Heart left ventricle (tissue), 16 donors: ENCODE data around the gene NDUFAF7. TPM values are rescaled to one million over a fixed set of nuclear protein-coding genes. Genes with fewer than 3 reads are reported as not detected.

Source experiments
- ATAC-seq, 4 donors: fragments of 200-7000 bp; cut with Tn5 transposase; one replicate each; pipeline ENCODE4 v1.9.1; 2020 to 2022; ENCODE audit warnings: moderate library complexity in 4 of 4, mild to moderate bottlenecking in 3 of 4, moderate number of reproducible peaks in 1 of 4
- DNase-seq, 5 donors: peaks; one replicate each; pipeline ENCODE4 v3.0.0-alpha.2; 2020
- H3K27ac ChIP-seq, 12 donors: fragments of 200-600 bp; sonication (generic) in 4 of 12; one replicate each; pipeline versions ENCODE4 v1.5.0 to v1.8.0; 2016 to 2022; ENCODE audit warnings: mild to moderate bottlenecking in 2 of 12
- H3K27me3 ChIP-seq, 9 donors: fragments of 200-600 bp; sonication (generic) in 2 of 9; one replicate each; pipeline versions ENCODE4 v1.5.1 to v1.8.0; 2016 to 2022; ENCODE audit warnings: mild to moderate bottlenecking in 3 of 9
- H3K36me3 ChIP-seq, 9 donors: fragments of 200-600 bp; sonication (generic) in 2 of 9; one replicate each; pipeline versions ENCODE4 v1.5.0 to v1.8.0; 2018 to 2022; ENCODE audit warnings: mild to moderate bottlenecking in 2 of 9
- H3K4me1 ChIP-seq, 12 donors: fragments of 200-600 bp; sonication (generic) in 4 of 12; one replicate each; pipeline versions ENCODE4 v1.5.0 to v1.8.0; 2016 to 2022; ENCODE audit warnings: mild to moderate bottlenecking in 3 of 12
- H3K4me3 ChIP-seq, 12 donors: fragments of 200-600 bp; sonication (generic) in 4 of 12; one replicate each; pipeline versions ENCODE4 v1.5.0 to v1.8.0; 2017 to 2022; ENCODE audit warnings: mild to moderate bottlenecking in 9 of 12, moderate library complexity in 4 of 12
- H3K9me3 ChIP-seq, 12 donors: fragments of 200-600 bp; sonication (generic) in 4 of 12; one replicate each; pipeline versions ENCODE4 v1.5.0 to v1.8.0; 2016 to 2022; ENCODE audit warnings: mild to moderate bottlenecking in 1 of 12
- POLR2A ChIP-seq, 2 donors: fragments of 450-650 bp; IDR thresholded peaks; one replicate each; pipeline ENCODE4 v1.6.1; 2017; ENCODE audit warnings: antibody characterized with exemption in 2 of 2, mild to moderate bottlenecking in 2 of 2, moderate library complexity in 2 of 2
- WGBS, 4 donors: extraction: QIAGEN DNeasy Blood & Tissue Kit in 2 of 4; methylation state at CpG; one replicate each; pipeline versions ENCODE4 v1.1.5 to v1.1.7; 2013 to 2018; 5-methylcytosine and 5-hydroxymethylcytosine counted together
- intact Hi-C, 10 donors: fragments of 100-400 bp; cut with DNase I; formaldehyde crosslinking; loops; one replicate each; pipeline versions ENCODE4 v1.11.1 to v1.14.2; 2022
- polyA plus RNA-seq, 2 donors: library from polyadenylated mRNA; stranded (reverse); fragments of 200-250 nt; gene quantifications; one replicate each; pipeline ENCODE4 v1.2.3, GENCODE V29; 2013
- total RNA-seq, 9 donors: library from RNA; depleted of rRNA in 2 of 9; stranded (reverse); fragments of >200 nt in 2 of 9; fragmentation: NEBNext Ultra II Directional in 3 of 9; extraction: Animal tissue kit (Norgen Biotek cat#: 25700) in 3 of 9; gene quantifications; one replicate each; pipeline versions ENCODE4 v1.1.0 to v1.2.4, GENCODE V29; 2016 to 2023
- TF ChIP-seq, protein P1 (sequence below), 12 donors: fragments of 200-600 bp; sonication (generic) in 4 of 12; IDR thresholded peaks; one replicate each; pipeline versions ENCODE4 v1.5.0 to v1.8.0; 2018 to 2022; ENCODE audit warnings: antibody characterized with exemption in 12 of 12, mild to moderate bottlenecking in 5 of 12
- donor health status: ischemic (EF 13 %, LVEDD 7.1; RV severe dilation, severe dysfunction).
- donor health status: healthy with polysubstance abuse.
- donor health status: DM: no; HTN: yes; CAD: no.
- donor health status: DM: no; HTN: no; CAD: no.
- donor health status: ischemic (EF 25% LVEDD 6.9; RV normal size, moderate dysfunction).
- donor health status: ischemic (EF 25% LVEDD 5.7; RV mildly dilated, moderate dysfunction).
- donor health status: healthy.
- donor health status: DM: yes; HTN: yes; CAD: no.
- donor health status: ischemic (EF 35%, LVEDD 5.7; RV mildly dilated, moderate dysfunction).
- donor health status: nonischemic (EF 11% LVEDD 7.7; RV severe dilation, severe dysfunction).
- donor health status: DM: yes; HTN: yes; CAD: no.
- donor health status: PGD.
- donor health status: ischemic (EF 29% LVEDD 5.4; RV normal size, mild dysfunction).
- donor health status: nonischemic (EF 23%, LVEDD 6.1; RV moderate dilation, normal function).

NDUFAF7 gene
- total and polyA plus RNA-seq, 11 donors, result 15.8 to 33.0 (median 22.1) TPM

GRCh38 chr2:37262522-37262921 is 31.1 kb downstream of the NDUFAF7 start:
- intact Hi-C loops, result no loop called here
- Histone ChIP-seq H3K36me3 (peaks cover 0 to 97% (median 57%) of the 10 kb centered on the region in 9 donors), H3K9me3 (no peaks in the 10 kb centered on the region), H3K27me3 (no peaks in the 10 kb centered on the region), H3K4me1 (no peaks in the 10 kb centered on the region), H3K4me3 (no peak overlapping the region), H3K27ac (no peak overlapping the region)
- ATAC-seq (no peak), DNase-seq (no peak)
- TF ChIP-seq, protein P1, sequence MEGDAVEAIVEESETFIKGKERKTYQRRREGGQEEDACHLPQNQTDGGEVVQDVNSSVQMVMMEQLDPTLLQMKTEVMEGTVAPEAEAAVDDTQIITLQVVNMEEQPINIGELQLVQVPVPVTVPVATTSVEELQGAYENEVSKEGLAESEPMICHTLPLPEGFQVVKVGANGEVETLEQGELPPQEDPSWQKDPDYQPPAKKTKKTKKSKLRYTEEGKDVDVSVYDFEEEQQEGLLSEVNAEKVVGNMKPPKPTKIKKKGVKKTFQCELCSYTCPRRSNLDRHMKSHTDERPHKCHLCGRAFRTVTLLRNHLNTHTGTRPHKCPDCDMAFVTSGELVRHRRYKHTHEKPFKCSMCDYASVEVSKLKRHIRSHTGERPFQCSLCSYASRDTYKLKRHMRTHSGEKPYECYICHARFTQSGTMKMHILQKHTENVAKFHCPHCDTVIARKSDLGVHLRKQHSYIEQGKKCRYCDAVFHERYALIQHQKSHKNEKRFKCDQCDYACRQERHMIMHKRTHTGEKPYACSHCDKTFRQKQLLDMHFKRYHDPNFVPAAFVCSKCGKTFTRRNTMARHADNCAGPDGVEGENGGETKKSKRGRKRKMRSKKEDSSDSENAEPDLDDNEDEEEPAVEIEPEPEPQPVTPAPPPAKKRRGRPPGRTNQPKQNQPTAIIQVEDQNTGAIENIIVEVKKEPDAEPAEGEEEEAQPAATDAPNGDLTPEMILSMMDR (IDR thresholded peaks at IDR 0.05), result no peak
- no peak for TF ChIP-seq POLR2A (IDR thresholded peaks at IDR 0.05)
- 70 to 82% (median 73%) methylated on average over 2 of the region's 2 CpGs for WGBS, 4 donors

DNA sequence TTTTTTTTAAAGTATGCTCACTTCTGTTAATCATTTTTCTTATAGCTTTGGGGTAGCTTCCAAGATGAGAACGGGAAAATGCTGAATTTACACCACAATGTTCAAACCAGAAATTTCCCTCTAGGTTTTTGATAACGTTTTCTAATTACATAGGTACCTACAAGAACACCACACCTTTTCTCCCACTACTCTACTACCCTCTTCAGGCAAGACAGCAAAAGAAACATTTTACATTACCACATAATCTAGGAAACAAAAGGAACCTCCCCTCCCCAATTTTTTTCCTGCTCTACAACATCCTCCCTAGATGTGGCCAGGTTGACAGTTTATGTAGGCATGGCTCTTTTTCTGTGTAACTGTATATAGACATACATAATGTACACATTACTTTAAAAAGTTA is 32.4 kb downstream of the NDUFAF7 start:
- ATAC-seq (no peak), DNase-seq (no peak)
- Histone ChIP-seq H3K9me3 (no peaks in the 10 kb centered on the region), H3K27me3 (no peaks in the 10 kb centered on the region), H3K4me1 (no peaks in the 10 kb centered on the region), H3K36me3 (peaks cover 0 to 97% (median 56%) of the 10 kb centered on the region in 9 donors), H3K27ac (no peak overlapping the region), H3K4me3 (no peak overlapping the region)
- intact Hi-C loops, result no loop called here
- WGBS, 4 donors, result 85 to 98% (median 90%) methylated on average over 2 of the region's 2 CpGs
- TF ChIP-seq POLR2A (IDR thresholded peaks at IDR 0.05), result no peak
- TF ChIP-seq, protein P1 (IDR thresholded peaks at IDR 0.05), result no peak

DNA sequence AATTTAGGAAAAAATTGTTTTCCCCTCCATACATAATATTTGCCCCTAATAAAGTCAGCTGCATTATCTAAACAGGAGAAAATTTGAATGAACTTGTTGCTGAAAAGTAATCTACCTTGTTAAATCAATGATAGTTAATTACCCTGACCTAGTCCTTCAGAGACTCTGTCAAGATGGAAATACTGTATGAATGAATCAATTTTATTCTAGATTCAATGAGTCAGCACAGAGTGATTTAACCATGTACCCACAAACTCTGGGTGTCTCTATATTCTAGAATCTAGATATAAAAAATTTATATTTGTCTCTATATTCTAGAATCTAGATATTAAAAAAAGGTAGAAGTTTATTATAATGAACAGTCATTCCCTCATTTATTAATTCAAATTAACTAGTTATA is 36.2 kb downstream of the NDUFAF7 start:
- H3K27ac ChIP-seq, result no peak overlapping the region
- H3K27me3 ChIP-seq, result no peaks in the 10 kb centered on the region
- H3K4me3 ChIP-seq, result no peak overlapping the region
- H3K36me3 ChIP-seq, result peaks cover 0 to 98% (median 68%) of the 10 kb centered on the region in 9 donors
- DNase-seq (no peak), ATAC-seq (no peak)
- no peaks in the 10 kb centered on the region for H3K9me3 ChIP-seq
- no peaks in the 10 kb centered on the region for H3K4me1 ChIP-seq
- TF ChIP-seq, protein P1 (IDR thresholded peaks at IDR 0.05), result no peak
- no peak for TF ChIP-seq POLR2A (IDR thresholded peaks at IDR 0.05)
- intact Hi-C loops, result no loop called here

GRCh38 chr2:37268111-37268510 is 36.7 kb downstream of the NDUFAF7 start:
- WGBS, 4 donors, result 82 to 93% (median 84%) methylated on average over 4 of the region's 4 CpGs
- ATAC-seq, result no peak

More at GRCh38 chr2:37268111-37268510, 36.7 kb downstream of the NDUFAF7 start:
- peaks cover 0 to 100% (median 72%) of the 10 kb centered on the region in 9 donors for H3K36me3 ChIP-seq
- no peaks in the 10 kb centered on the region for H3K9me3 ChIP-seq
- H3K27me3 ChIP-seq, result no peaks in the 10 kb centered on the region
- intact Hi-C loops, result no loop called here
- H3K4me1 ChIP-seq, result no peaks in the 10 kb centered on the region
- H3K4me3 ChIP-seq, result no peak overlapping the region
- no peak for TF ChIP-seq POLR2A (IDR thresholded peaks at IDR 0.05)
- TF ChIP-seq, protein P1 (IDR thresholded peaks at IDR 0.05), result no peak
- no peak overlapping the region for H3K27ac ChIP-seq
- no peak for DNase-seq
